HepG2 (cell line): Measurements from ENCODE around the gene ZC3H13. TPM values are rescaled to one million over a fixed set of nuclear protein-coding genes. Genes with fewer than 3 reads are reported as not detected.

ENCODE experiments used
- ATAC-seq: fragments of 200-7000 bp; cut with Tn5 transposase; 3 replicates; pipeline ENCODE4 v1.9.1; 2020; ENCODE audit warnings: mild to moderate bottlenecking, moderate library complexity
- BruUV-seq: library from RNA; stranded (reverse); fragments of 400-500 nt; replicated peaks from 2 replicates; lab custom pipeline; 2021; lab: Mats Ljungman, UMichigan
- CTCF ChIA-PET: fragments of 300-600 bp; formaldehyde crosslinking; extraction: SDS; loops from one replicate; lab custom pipeline; 2021; ENCODE audit warnings: low total read pairs, inconsistent platforms, low intra/inter-chr PET ratio; lab: Yijun Ruan, JAX
- POLR2A ChIA-PET: fragments of 350-600 bp; sonication (Branson Sonifier 250); formaldehyde crosslinking; loops from one replicate; lab custom pipeline; 2020; ENCODE audit warnings: antibody characterized with exemption, inconsistent platforms; lab: Yijun Ruan, JAX
- DNase-seq: peaks from one replicate; pipeline ENCODE4 v3.0.0-alpha.2; 2015; ENCODE audit warnings: low spot score
- FAIRE-seq: peaks from 3 replicates; lab custom pipeline; 2011; peaks lifted over from hg19 to GRCh38; lab: Jason Lieb, UNC
- H2AFZ ChIP-seq: one replicate; pipeline ENCODE4 v1.6.1; 2011; ENCODE audit warnings: low read length, inconsistent platforms
- H3K27ac ChIP-seq: fragments of 300-600 bp; 3 replicates; pipeline ENCODE4 v1.8.0; 2011; ENCODE audit warnings: mixed run types, mild to moderate bottlenecking, mixed read lengths, low read length, inconsistent platforms; ENCODE audit not compliant: insufficient read depth; ENCODE audit errors: extremely low read length
- H3K27me3 ChIP-seq, 2 experiments: fragments of 200-600 bp in 1 of 2; 2 replicates in 1 of 2; 3 replicates in 1 of 2; pipeline versions ENCODE4 v1.6.0 to v1.8.0; 2011; ENCODE audit warnings: low read length in 2 of 2, mild to moderate bottlenecking in 2 of 2, moderate library complexity in 2 of 2, inconsistent platforms in 1 of 2; ENCODE audit not compliant: insufficient read depth in 2 of 2, control insufficient read depth in 1 of 2
- H3K36me3 ChIP-seq, 2 experiments: fragments of 200-600 bp in 1 of 2; replicated peaks in 1 of 2; 2 replicates in 1 of 2; 3 replicates in 1 of 2; pipeline versions ENCODE4 v1.5.1 to v1.8.0; 2011; ENCODE audit warnings: low read length in 2 of 2, inconsistent platforms in 1 of 2; ENCODE audit not compliant: insufficient read depth in 2 of 2, control insufficient read depth in 1 of 2
- H3K4me1 ChIP-seq: 2 replicates; pipeline ENCODE4 v1.5.1; 2012; ENCODE audit warnings: low read length, inconsistent platforms; ENCODE audit not compliant: insufficient read depth
- H3K4me2 ChIP-seq: 2 replicates; pipeline ENCODE4 v1.6.0; 2011; ENCODE audit warnings: low read depth, low read length, inconsistent platforms
- H3K4me3 ChIP-seq, 3 experiments: fragments of 200-600 bp in 1 of 3; sonication (generic), shearing (Covaris generic) in 1 of 3; replicated peaks in 1 of 3; 2 replicates each; pipeline ENCODE4 v1.5.1; 2011 to 2016; ENCODE audit warnings: low read length in 3 of 3, inconsistent platforms in 2 of 3, low read depth in 2 of 3, mild to moderate bottlenecking in 2 of 3, control low read depth in 1 of 3, mixed read lengths in 1 of 3; ENCODE audit not compliant: insufficient read depth in 1 of 3
- H3K79me2 ChIP-seq: one replicate; pipeline ENCODE4 v1.6.1; 2011; ENCODE audit warnings: low read length, inconsistent platforms; ENCODE audit not compliant: insufficient read depth
- H3K9ac ChIP-seq: 2 replicates; pipeline ENCODE4 v1.6.0; 2011; ENCODE audit warnings: mild to moderate bottlenecking, low read depth, low read length, inconsistent platforms; ENCODE audit not compliant: insufficient read depth
- H3K9me3 ChIP-seq: 2 replicates; pipeline ENCODE4 v1.5.1; 2012; ENCODE audit warnings: mild to moderate bottlenecking, low read length
- H4K20me1 ChIP-seq: 2 replicates; pipeline ENCODE4 v1.6.0; 2011; ENCODE audit warnings: inconsistent platforms, mild to moderate bottlenecking, low read length, moderate library complexity; ENCODE audit not compliant: insufficient read depth
- ARNT2 ChIP-seq: sonication (generic); formaldehyde crosslinking; IDR thresholded peaks from 2 replicates; pipeline ENCODE4 v1.8.0; 2022; ENCODE audit warnings: mild to moderate bottlenecking, low read depth, missing genetic modification reagents, moderate library complexity
- CHCHD3 ChIP-seq: sonication (generic); formaldehyde crosslinking; IDR thresholded peaks from 2 replicates; pipeline ENCODE4 v1.8.0; 2022; ENCODE audit warnings: mild to moderate bottlenecking, missing genetic modification reagents, moderate library complexity
- GLI4 ChIP-seq: sonication (generic); formaldehyde crosslinking; IDR thresholded peaks from 2 replicates; pipeline ENCODE4 v1.5.1; 2020; ENCODE audit warnings: missing genetic modification reagents, mild to moderate bottlenecking, moderate library complexity, borderline replicate concordance
- HBP1 ChIP-seq: IDR thresholded peaks from 2 replicates; pipeline ENCODE4 v1.6.1; 2016; ENCODE audit warnings: low read depth, control low read depth
- HNRNPH1 ChIP-seq: fragments of 200-400 bp; formaldehyde crosslinking; optimal IDR thresholded peaks from 2 replicates; pipeline ENCODE3; 2017; ENCODE audit warnings: mild to moderate bottlenecking, low read depth, low read length
- MYNN ChIP-seq: sonication (generic); formaldehyde crosslinking; IDR thresholded peaks from 2 replicates; pipeline ENCODE4 v1.4.0; 2020; ENCODE audit warnings: mild to moderate bottlenecking, low read depth, missing genetic modification reagents
- PHB2 ChIP-seq: fragments of 450-650 bp; IDR thresholded peaks from 2 replicates; pipeline ENCODE4 v1.6.1; 2018; ENCODE audit not compliant: partially characterized antibody
- RNF219 ChIP-seq: sonication (generic); formaldehyde crosslinking; IDR thresholded peaks from 2 replicates; pipeline ENCODE4 v1.5.0; 2020; ENCODE audit warnings: mild to moderate bottlenecking, missing genetic modification reagents
- THAP11 ChIP-seq: IDR thresholded peaks from 2 replicates; pipeline ENCODE4 v1.6.1; 2016; ENCODE audit warnings: missing biosample characterization, missing genetic modification reagents
- ZBTB46 ChIP-seq: sonication (generic); formaldehyde crosslinking; IDR thresholded peaks from 2 replicates; pipeline ENCODE4 v1.4.0; 2020; ENCODE audit warnings: mild to moderate bottlenecking, missing genetic modification reagents, borderline replicate concordance
- ZNF496 ChIP-seq: sonication (generic); formaldehyde crosslinking; IDR thresholded peaks from 2 replicates; pipeline ENCODE4 v1.8.1; 2023; ENCODE audit warnings: mild to moderate bottlenecking, moderate library complexity, missing genetic modification reagents; ENCODE audit not compliant: insufficient replicate concordance
- ZSCAN31 ChIP-seq: sonication (generic); formaldehyde crosslinking; IDR thresholded peaks from 2 replicates; pipeline ENCODE4 v1.5.0; 2020; ENCODE audit warnings: low read depth, mild to moderate bottlenecking, missing genetic modification reagents
- WGBS: methylation state at CpG from one replicate; pipeline ENCODE4 v1.1.6; 2017; ENCODE audit warnings: low lambda C conversion rate; 5-methylcytosine and 5-hydroxymethylcytosine counted together
- in situ Hi-C: cut with HindIII; loops from 2 replicates; pipeline ENCODE4 v1.10.0; 2017; ENCODE audit warnings: low pct_unique_long_range_greater_than_20kb; ENCODE audit not compliant: extremely low pct_ligation_motif_present
- intact Hi-C: fragments of 100-400 bp; cut with micrococcal nuclease; formaldehyde crosslinking; loops from one replicate; pipeline ENCODE4 v1.10.0; 2022; ENCODE audit not compliant: unreplicated experiment
- polyA plus RNA-seq, 8 experiments: library from polyadenylated mRNA; depleted of rRNA in 3 of 8; stranded (reverse) in 7 of 8; unstranded in 1 of 8; fragments of >200 nt; fragmentation: Illumina TruSeq in 4 of 8; extraction: Trizol in 4 of 8; gene quantifications; 2 replicates each; pipeline versions ENCODE4 v1.2.1 to v1.2.3, GENCODE V29; 2011 to 2016; ENCODE audit warnings: low read depth in 4 of 8, missing spikeins in 1 of 8, mixed read lengths in 1 of 8; ENCODE audit not compliant: insufficient read depth in 1 of 8
- total RNA-seq, 5 experiments: library from RNA; depleted of rRNA; stranded (reverse); fragments of >200 nt; fragmentation: Illumina TruSeq; extraction: Trizol; gene quantifications; 2 replicates each; pipeline ENCODE4 v1.2.3, GENCODE V29; 2016; ENCODE audit warnings: low read depth in 1 of 5

Gene ZC3H13
- total and polyA plus RNA-seq, 2 of the 13 experiments (the other 11 are each of a cell fraction or from before 2014, with no cell fraction given) = 2.7 to 23.5 TPM

GRCh38 chr13:46006688-46007452 lies 45.7 kb downstream of the ZC3H13 start:
- DNase-seq = no peak
- no peaks in the 10 kb centered on the region for H3K9me3 ChIP-seq
- no peak for FAIRE-seq
- TF ChIP-seq MYNN (CRISPR knock-in tag) = no peak
- TF ChIP-seq CHCHD3 (CRISPR knock-in tag) = no peak
- no peak for TF ChIP-seq THAP11
- TF ChIP-seq PHB2 = no peak
- no peaks in the 10 kb centered on the region for H3K4me1 ChIP-seq
- 95% methylated on average over 6 of the region's 6 CpGs for WGBS
- in situ Hi-C loops (no loop called here), intact Hi-C loops (no loop called here)
- no peak for ATAC-seq
- no peak overlapping the region for H3K27ac ChIP-seq
- ChIA-PET CTCF (no interaction called here), POLR2A (no interaction called here)
- H3K79me2 ChIP-seq = no peaks in the 10 kb centered on the region
- BruUV-seq = no TSS peak
- H4K20me1 ChIP-seq = no peaks in the 10 kb centered on the region
- H3K9ac ChIP-seq = no peak overlapping the region
- H3K4me3 ChIP-seq = no peak overlapping the region
- no peak overlapping the region for H3K4me2 ChIP-seq
- H3K27me3 ChIP-seq = no peaks in the 10 kb centered on the region
- no peak overlapping the region for H2AFZ ChIP-seq
- H3K36me3 ChIP-seq = peaks cover 6 to 32% of the 10 kb centered on the region in 2 experiments; a peak in 4 of 5 replicates

- Histone ChIP-seq H3K79me2 (no peaks in the 10 kb centered on the region), H3K4me2 (no peak overlapping the region), H3K9me3 (no peaks in the 10 kb centered on the region), H2AFZ (no peak overlapping the region), H3K27ac (no peak overlapping the region), H3K9ac (no peak overlapping the region), H3K27me3 (no peaks in the 10 kb centered on the region), H4K20me1 (no peaks in the 10 kb centered on the region), H3K4me3 (no peak overlapping the region), H3K4me1 (no peaks in the 10 kb centered on the region), H3K36me3 (peaks cover 13 to 39% of the 10 kb centered on the region in 2 experiments)
- WGBS = 100% methylated on average over 1 of the region's 1 CpG
- DNase-seq (no peak), FAIRE-seq (no peak), ATAC-seq (no peak)
- CTCF ChIA-PET = no interaction called here
- in situ Hi-C loops = no loop called here
- POLR2A ChIA-PET = no interaction called here
- BruUV-seq = no TSS peak
- intact Hi-C loops = no loop called here
- TF ChIP-seq HNRNPH1 (no peak), ZNF496 (CRISPR knock-in tag) (no peak), ZBTB46 (CRISPR knock-in tag) (no peak), GLI4 (CRISPR knock-in tag) (no peak), HBP1 (CRISPR knock-in tag) (no peak), ZSCAN31 (no peak), ARNT2 (CRISPR knock-in tag) (no peak), RNF219 (CRISPR knock-in tag) (no peak)
Measured at GRCh38 chr13:46004491-46004890, 48.1 kb downstream of the ZC3H13 start.
